IMR-90 (cell line): ENCODE results near the gene TAS2R9.

Source experiments
- BHLHE40 ChIP-seq: fragments of 150-350 bp; IDR thresholded peaks from 2 replicates; pipeline ENCODE4 v1.6.1; 2016; ENCODE audit warnings: mild to moderate bottlenecking, low read depth, low read length
- CHD1 ChIP-seq: IDR thresholded peaks from 2 replicates; pipeline ENCODE4 v1.6.1; 2012; ENCODE audit warnings: low read depth, low read length, improper control_type of control experiment
- FOS ChIP-seq: fragments of 150-350 bp; IDR thresholded peaks from 2 replicates; pipeline ENCODE4 v1.6.1; 2016; ENCODE audit warnings: low read depth, low read length
- MAZ ChIP-seq: IDR thresholded peaks from 2 replicates; pipeline ENCODE4 v1.6.1; 2012; ENCODE audit warnings: low read depth, mild to moderate bottlenecking, low read length, improper control_type of control experiment, moderate library complexity, borderline replicate concordance
- MXI1 ChIP-seq: IDR thresholded peaks from 2 replicates; pipeline ENCODE4 v1.6.1; 2012; ENCODE audit warnings: low read depth, mild to moderate bottlenecking, low read length, moderate library complexity, borderline replicate concordance
- NFE2L2 ChIP-seq: fragments of 150-350 bp; IDR thresholded peaks from 2 replicates; pipeline ENCODE4 v1.6.1; 2016; ENCODE audit warnings: low read depth, mild to moderate bottlenecking, low read length
- POLR2A ChIP-seq: IDR thresholded peaks from 2 replicates; pipeline ENCODE4 v1.6.1; 2012; ENCODE audit warnings: mild to moderate bottlenecking, low read depth, low read length
- RAD21 ChIP-seq: IDR thresholded peaks from 2 replicates; pipeline ENCODE4 v1.6.1; 2012; ENCODE audit warnings: low read length, improper control_type of control experiment
- SMC3 ChIP-seq: fragments of 150-350 bp; IDR thresholded peaks from 2 replicates; pipeline ENCODE4 v1.6.1; 2016; ENCODE audit warnings: low read depth, mild to moderate bottlenecking, antibody characterized with exemption, low read length, moderate library complexity
- TF ChIP-seq, protein P1 (sequence below): conservative IDR thresholded peaks from 2 replicates; pipeline ENCODE4 v1.5.1; 2012; ENCODE audit warnings: mild to moderate bottlenecking, low read depth, low read length, improper control_type of control experiment
- TF ChIP-seq, protein P2 (sequence below): fragments of 150-350 bp; IDR thresholded peaks from 2 replicates; pipeline ENCODE4 v1.6.1; 2017; ENCODE audit warnings: mild to moderate bottlenecking, antibody characterized with exemption, low read length, low read depth
- TF ChIP-seq, protein P3 (sequence below): fragments of 150-350 bp; IDR thresholded peaks from 2 replicates; pipeline ENCODE4 v1.6.1; 2016; ENCODE audit warnings: low read depth, mild to moderate bottlenecking, low read length, moderate library complexity, borderline replicate concordance

DNA sequence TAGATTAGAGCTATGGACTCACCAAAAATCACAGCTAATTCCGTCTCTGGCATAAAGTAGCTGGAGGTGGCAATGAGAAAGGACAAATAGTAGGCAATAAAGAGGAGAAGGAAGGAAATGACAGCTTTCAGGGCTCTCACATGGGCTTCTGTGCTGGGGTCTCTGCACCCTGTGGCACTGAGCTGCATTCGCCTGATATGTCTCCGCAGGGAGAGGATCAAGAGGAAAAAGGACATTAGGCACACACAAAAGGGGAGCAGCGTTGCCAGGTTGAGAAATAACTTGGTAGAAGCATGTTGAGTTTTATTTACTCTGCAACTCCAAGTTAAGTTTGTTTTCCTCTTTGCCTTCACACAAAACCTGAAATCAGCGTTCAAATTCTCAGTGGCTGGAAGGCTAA lies 8.2 kb downstream of the TAS2R9 start:
- TF ChIP-seq, protein P1, sequence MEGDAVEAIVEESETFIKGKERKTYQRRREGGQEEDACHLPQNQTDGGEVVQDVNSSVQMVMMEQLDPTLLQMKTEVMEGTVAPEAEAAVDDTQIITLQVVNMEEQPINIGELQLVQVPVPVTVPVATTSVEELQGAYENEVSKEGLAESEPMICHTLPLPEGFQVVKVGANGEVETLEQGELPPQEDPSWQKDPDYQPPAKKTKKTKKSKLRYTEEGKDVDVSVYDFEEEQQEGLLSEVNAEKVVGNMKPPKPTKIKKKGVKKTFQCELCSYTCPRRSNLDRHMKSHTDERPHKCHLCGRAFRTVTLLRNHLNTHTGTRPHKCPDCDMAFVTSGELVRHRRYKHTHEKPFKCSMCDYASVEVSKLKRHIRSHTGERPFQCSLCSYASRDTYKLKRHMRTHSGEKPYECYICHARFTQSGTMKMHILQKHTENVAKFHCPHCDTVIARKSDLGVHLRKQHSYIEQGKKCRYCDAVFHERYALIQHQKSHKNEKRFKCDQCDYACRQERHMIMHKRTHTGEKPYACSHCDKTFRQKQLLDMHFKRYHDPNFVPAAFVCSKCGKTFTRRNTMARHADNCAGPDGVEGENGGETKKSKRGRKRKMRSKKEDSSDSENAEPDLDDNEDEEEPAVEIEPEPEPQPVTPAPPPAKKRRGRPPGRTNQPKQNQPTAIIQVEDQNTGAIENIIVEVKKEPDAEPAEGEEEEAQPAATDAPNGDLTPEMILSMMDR = no peak
- TF ChIP-seq POLR2A (no peak), FOS (no peak), CHD1 (no peak), SMC3 (no peak), RAD21 (no peak), BHLHE40 (no peak), NFE2L2 (no peak), MXI1 (no peak), MAZ (no peak)
- TF ChIP-seq, protein P2, sequence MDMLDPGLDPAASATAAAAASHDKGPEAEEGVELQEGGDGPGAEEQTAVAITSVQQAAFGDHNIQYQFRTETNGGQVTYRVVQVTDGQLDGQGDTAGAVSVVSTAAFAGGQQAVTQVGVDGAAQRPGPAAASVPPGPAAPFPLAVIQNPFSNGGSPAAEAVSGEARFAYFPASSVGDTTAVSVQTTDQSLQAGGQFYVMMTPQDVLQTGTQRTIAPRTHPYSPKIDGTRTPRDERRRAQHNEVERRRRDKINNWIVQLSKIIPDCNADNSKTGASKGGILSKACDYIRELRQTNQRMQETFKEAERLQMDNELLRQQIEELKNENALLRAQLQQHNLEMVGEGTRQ = no peak
- TF ChIP-seq, protein P3, sequence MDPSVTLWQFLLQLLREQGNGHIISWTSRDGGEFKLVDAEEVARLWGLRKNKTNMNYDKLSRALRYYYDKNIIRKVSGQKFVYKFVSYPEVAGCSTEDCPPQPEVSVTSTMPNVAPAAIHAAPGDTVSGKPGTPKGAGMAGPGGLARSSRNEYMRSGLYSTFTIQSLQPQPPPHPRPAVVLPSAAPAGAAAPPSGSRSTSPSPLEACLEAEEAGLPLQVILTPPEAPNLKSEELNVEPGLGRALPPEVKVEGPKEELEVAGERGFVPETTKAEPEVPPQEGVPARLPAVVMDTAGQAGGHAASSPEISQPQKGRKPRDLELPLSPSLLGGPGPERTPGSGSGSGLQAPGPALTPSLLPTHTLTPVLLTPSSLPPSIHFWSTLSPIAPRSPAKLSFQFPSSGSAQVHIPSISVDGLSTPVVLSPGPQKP = no peak
